Ureter (tissue), 1 donor: Measurements from ENCODE around the gene RNF8. TPM values are rescaled to one million over a fixed set of nuclear protein-coding genes. Genes with fewer than 3 reads are reported as not detected.
"Not testable (repeated sequence)": the region's sequence is repeated elsewhere in the genome, so short reads cannot be mapped to it uniquely, and the experiment has no call there.

ENCODE experiments used
- DNase-seq: peaks from one replicate; pipeline ENCODE4 v3.0.0-alpha.2; 2020; ENCODE audit warnings: low spot score
- total RNA-seq: library from RNA; stranded (reverse); gene quantifications from one replicate; pipeline ENCODE4 v1.2.4, GENCODE V29; 2023
- donor health status: DM: yes; HTN: yes; CAD: no.

The RNF8 gene
- total RNA-seq, 1 donor from 2014 or later = 15.2 TPM

DNA sequence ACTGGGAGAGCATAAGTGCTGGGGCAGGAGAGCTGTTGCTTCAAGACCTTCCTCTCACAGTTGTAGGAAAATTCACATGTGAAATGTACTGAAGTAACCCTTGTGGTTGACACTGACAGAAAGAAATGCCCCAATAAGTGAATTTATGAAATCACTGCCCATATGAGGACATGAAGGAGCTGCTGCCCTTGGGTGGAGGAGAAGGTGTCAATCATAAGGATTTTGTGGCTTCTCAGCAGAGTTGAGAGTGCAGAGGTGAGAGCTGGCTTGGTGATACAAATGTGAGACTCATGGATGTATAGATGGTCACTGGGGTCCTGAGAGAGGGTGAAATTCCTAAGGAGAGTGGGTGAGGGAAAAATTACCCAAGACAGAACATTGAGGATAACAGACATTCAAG is 45.3 kb downstream of the RNF8 start:
- DNase-seq = no peak

DNA sequence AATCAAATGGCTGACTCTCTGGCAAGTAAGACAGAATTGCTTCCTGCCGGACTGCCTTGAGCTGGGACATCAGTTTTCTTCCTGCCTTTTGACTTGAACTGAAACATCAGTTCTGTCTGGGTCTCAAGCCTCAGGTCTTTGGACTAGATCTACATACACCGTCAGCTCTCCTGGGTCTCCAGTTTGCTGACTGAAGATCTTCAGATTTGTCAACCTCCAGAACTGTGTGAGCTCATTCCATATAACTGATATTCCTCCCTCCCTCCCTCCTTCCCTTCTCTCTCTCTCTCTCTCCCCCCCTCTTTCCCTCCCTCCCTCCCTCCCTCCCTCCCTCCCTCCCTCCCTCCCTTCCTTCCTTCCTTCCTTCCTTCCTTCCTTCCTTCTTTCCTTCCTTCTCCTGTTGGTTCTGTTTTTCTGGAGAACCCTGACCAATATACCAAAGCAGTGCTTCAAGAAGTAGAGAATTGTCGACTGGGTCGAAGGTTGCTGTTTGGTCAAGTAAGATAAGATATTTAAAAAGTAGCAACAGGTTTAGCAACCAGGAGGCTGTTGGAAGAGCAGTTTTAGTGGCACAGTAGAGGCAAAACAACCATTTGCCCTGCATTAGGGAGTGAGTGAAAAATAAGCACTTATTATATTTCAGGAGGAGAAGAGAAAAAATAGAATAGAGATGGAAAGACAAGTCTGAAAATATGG is 46.2 kb downstream of the RNF8 start:
- no peak for DNase-seq

DNA sequence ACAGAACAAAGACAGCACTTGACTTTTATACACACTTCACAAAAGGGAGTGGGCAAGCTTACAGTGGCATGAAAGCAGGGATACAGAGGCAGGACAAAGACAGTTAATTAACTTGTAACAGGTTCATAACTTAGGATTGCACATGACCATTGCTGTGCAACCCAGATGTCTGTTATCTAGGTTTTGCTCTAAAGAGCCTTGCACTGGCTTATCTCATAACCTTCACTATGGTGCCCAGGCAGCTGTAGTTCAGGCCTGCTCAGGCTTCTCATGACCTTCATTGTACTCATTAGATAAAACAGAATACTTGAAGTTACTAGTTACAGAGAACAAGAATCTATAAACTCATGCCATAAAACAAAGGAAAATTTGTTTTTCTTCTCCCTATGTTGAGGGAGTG is 47.9 kb downstream of the RNF8 start:
- not testable (repeated sequence) for DNase-seq

DNA sequence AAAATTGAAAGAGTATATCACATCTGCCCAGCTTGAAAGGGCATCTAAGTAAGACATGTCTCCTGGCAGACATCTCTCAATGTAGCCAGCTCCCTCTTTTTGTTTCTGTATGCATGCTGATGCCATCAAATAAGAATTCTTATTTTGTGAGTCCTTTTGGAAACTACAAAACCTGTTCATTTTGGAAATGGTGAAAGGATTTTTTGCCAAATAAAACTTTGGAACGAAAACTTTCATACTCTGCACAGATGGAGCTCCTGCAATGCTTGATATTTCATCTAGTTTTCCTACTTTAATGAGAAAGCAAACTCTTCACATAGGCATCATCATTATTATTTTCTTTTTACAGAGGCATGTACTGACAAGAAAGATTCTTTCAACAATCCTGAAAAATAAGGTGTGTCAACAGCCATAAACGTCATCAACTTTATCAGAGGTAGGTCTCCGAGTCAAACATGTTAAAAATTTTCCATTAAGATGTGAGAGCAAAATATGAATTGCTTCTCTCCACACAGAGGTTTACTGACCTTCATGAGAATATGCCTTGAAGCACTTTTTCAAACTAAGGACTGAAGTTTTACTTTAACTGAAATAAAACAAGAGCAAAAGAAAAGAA is 53.1 kb downstream of the RNF8 start:
- no peak for DNase-seq

DNA sequence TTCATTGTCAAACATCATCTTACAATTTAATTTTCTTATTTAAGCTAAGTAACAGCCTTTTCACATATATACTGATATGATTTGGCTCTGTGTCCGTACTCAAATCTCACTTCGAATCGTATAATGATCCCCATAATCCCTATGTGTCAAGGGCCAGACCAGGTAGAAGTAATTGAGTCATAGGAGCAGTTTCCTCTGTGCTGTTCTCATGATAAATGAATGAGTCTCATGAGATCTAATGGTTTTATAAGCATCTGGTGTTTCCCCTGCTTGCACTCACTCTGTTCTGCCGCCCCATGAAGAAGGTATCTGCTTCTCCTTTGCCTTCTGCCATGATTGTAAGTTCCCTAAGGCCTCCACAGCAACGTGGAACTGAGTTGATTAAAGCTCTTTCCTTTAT is 54.2 kb downstream of the RNF8 start:
- no peak for DNase-seq

DNA sequence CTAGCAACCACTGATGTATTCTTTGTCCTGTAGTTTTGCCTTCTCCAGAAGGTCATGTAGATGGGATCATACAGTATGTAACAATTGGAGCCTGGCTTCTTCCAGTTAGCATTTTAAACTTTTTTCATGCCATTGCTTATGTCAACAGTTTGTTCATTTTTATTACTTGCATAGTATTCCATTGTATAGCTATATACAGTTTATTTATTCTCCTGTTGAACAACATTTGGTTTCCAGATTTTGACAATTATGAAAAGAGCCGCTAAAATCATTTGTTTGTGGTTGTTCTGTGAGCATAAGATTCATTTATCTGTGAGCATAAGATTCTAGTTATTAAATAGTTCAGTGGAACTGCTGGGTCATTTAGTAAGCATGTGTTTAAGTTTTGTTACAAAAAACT is 55.7 kb downstream of the RNF8 start:
- DNase-seq = no peak

DNA sequence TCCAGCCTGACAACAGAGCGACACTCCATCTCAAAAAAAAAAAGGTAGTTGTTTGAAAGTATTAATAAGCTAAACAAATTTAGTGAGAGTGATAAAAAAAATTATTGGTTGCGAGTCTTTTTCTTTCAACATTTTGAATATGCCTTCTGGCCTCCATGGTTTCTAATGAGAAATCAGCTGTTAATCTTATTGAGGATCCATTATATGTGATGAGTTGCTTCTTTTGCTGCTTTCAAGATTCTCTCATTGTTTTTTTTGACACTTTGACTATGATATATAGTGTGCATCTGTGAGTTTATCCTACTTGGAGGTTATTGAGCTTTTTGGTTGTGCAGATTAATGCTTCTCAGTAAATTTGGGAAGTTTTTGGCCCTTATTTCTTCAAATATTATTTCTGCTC is 63.6 kb downstream of the RNF8 start:
- DNase-seq = no peak

DNA sequence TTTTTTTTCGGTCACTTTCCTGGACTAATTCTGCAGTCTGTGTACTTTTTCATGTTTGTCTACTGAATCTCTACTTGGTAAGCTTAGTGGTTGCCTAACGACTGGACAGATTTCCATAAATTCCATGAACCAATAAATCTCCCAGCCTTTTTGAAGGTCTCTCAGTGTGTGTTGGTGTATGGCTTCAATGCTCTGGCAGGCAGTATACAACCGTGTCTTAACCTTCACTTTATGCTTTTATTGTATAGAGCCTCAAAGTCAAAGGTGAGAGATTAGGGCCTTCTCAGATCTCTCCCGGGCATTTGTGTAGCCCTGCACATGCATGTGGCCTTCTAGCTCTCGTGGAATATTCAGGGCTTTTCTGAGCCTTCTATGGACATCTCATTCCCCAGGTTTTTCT is 64.9 kb downstream of the RNF8 start:
- no peak for DNase-seq

DNA sequence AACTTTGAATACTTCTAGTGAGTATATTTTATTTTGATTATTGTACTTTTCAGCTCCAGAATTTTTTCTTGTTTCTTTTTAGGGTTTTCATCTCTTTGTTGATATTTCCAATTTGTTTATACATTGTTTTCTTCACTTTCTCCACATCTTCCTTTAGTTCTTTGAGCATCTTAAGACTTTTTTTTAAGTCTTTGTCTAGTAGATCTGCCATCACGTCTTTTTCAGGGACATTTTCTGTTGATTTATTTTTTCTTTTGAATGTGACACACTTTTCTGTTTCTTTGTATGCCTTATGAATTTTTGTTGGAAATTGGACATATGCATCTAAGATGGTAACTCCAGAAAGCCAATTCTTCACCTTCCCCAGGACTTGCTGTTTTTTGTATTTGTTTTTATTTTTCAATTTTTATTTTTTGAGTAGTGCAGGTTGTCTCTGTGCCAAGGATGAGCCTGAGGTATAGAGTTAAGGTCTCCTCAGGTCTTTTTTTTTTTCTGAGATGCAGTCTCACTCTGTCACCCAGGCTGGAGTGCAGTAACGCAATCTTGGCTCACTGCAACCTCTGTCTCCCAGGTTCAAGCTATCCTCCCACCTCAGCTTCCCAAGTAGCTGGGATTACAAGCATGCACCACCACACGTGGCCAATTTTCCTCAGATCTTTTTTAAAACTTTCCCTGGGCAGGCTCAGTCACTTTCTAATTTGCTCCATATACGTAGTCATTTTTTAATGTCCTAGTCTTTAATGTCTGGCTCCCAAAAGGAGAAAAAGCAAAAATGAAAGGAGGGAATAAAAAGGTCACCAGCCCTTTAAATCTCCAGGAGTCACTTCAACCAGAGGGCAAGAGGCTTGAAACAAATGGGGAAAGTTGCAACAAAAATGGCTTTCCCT is 72.5 kb downstream of the RNF8 start:
- DNase-seq = no peak

DNA sequence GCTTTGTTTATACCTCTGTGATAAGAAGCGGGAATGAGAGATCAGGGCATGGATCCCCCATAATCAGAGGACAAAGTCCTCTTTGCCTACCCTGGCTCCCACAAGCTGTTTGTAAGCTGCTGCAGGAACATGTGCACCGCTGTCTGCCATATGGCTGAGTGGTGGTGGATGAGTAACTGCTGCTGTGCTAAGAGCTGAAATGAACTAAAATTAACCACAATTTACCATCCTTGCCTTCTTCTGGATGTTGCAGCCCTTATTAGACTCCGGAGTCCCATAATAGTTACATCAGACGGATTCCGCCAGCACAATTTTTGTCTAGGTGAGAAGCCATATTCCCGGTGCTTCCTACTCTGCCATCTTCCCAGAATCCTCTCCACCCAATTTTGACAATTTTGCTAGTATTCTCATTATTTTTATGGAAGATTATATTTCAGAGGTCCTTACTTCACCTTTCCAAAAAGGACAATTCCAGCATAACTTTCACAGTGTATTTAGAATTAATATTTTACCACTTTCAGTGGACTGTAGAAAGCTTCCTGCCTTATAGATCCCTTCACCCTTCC is 73.2 kb downstream of the RNF8 start:
- DNase-seq = no peak

DNA sequence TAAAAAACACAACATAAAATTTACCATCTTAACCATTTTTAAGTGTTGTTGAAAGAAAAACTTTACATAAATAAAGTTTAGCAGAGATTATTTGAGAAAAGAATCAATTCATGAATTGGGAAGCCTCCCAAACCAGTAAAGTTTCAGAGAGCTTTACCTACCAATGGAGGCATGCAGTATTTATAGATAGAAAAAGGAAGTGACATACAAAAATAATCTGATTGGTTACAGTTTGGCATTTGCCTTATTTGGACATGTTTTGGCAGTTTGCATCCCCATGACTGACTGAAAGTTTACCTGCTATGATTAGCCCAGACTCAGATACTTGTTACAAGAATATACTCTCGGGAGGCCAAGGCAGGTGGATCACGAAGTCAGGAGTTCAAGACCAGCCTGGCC is 75.6 kb downstream of the RNF8 start:
- DNase-seq = no peak

DNA sequence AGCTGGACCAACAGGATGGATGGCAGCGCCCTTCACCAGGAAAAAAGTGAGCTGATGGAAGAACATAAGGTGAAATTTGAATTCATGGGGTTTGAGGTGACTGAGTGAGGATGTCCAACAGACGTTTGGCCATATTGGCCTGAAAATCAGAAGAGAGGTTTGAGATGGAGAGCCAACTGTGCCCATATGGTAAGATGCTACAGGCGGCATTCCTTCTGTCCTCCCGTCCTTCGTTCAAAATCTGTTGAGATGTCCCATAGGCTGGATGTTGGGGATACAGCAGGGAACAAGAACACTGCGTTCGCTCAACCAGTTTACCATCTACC is 78.8 kb downstream of the RNF8 start:
- DNase-seq = no peak

DNA sequence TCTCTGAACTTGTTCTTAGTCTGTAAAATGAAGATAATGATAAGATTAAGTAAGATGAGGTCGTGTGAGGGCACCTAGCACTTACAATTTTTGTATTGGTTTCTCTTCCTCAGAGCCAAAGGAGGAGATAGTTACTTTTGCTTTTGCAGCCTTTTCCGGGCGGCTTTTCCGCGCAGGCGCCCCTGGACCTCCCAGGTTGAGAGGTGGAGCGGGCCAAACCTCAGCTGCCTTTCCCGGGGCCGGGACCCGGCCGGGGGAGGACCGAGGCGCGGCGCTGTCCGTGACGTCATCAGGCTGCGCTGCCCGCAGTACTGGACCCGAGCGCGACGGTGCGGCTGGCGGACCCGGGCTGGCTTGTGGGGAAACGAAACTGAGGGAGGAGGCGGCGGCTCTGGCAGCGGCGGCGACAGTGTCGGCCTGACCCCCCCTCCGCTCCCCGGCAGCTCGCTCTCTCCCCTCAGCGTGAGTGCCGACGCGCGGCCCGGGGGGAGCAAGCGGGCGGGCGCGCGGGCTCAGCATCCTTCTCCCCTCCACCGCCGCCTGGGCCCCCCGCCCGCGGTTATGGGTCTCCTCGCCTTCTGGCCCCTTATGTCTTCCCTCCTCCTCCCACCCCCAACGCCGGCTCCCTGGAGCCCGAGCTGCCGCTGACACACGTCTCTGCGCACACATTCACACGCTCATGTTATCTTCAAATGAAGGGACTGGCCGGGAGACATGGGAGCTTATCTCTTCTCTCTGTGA is 79.3 kb downstream of the RNF8 start, which contains the start of gene CMTR1:
Gene CMTR1 (plus strand): TSS at position 306 of the 741 bp plus-strand sequence. CDS start 2,409 bp downstream, outside the sequence.
- DNase-seq = peak; percentile 94

DNA sequence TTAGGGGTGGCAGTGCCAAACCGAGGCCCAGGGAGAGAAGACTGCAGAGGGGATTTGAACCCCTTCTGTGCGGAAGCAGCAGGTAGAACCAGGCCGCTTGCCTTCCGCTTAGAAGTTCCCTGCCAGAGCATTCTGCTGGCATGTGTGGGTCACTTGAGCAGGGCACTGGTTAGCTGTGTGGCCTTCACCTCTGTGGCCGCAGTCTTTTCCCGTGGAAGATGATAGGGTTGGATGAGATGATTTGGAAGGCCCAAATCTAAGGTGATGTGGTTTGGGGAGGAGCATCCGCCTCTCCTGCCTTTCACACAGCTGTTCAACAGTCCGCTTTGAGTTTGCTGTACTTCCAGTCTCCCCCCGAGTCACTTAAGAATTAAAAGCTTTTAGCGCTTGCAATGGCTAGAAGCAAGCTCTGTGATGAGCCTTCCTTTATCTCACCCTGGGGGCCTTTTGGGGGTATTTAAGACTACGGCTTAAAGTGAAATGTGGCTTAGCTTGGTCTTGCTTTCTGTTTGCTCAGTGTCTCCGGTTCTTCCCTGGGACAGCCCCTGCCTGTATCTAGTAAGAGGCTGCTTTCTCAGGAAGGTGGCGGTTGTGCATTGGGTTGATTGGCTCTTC is 80.0 kb downstream of the RNF8 start:
- DNase-seq = peak; percentile 45

DNA sequence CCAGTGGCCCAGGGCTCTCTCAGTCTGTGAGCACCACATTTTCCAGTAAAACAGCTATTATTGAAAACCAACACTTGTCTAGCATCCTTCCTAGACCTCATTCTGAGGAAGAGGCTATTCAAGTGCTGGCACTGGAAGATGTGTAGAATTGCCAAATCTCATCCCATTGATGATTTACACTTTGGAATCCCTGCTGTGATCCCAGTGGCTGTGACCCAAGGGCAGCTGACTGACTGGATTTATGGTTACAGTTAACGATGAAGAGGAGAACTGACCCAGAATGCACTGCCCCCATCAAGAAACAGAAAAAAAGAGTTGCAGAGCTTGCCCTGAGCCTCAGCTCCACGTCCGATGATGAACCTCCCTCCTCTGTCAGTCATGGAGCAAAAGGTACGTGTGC is 81.6 kb downstream of the RNF8 start:
- DNase-seq = no peak

DNA sequence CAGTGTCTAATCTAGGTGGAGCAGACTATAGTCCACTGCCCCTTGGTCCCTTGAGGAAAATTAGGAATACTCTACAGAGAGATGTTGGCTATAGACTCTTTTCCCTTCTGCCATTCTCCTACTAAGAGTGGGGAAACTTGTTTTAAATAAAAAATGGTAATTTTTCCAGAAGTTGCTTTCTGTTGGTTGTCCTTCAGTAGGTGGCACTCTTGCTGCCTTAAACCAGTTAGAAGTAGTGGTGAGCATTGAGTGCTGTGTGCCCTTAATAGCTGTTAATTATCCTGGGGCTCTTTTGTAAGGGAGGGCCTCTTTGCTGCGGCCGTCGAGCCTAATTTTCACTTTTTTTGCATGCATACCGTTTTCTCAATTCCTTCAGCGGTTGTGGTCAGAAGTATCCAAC is 82.0 kb downstream of the RNF8 start:
- no peak for DNase-seq

DNA sequence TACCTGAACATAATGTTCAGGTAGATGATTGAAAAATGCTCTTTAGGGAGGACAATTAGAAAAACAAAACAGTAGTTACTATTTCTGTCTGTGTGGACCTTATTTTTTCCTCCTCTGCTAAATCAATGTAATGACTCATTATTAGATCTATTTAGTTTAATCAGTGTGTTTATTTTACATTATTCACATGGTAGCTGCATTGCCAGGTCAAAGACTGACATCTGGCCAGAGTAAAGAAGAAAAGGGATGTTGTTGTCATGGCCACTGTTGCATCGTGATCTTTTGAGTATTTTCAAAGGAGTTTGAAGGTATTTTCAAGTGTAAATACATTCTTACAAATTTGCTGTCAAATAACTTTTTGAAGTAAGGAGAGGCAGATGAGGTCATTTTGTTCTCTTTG is 85.1 kb downstream of the RNF8 start:
- DNase-seq = no peak

DNA sequence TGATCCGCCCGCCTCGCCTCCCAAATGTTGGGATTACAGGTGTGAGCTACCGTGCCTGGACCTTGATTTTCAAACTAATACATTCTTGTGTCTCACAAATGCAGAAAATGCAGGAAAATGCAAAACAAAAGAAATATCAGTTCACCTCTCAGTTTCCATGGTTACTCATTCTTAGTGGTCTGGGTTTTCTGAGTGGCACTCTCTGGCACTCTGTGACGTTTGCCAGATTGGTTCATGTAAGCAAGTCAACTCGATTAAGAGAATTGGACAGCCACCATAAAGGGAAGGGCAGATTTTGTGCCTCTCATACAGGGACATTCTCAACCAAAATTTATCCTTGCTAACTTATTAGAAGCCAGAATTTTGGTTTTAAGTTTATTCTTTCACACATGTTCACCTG is 87.9 kb downstream of the RNF8 start:
- no peak for DNase-seq

DNA sequence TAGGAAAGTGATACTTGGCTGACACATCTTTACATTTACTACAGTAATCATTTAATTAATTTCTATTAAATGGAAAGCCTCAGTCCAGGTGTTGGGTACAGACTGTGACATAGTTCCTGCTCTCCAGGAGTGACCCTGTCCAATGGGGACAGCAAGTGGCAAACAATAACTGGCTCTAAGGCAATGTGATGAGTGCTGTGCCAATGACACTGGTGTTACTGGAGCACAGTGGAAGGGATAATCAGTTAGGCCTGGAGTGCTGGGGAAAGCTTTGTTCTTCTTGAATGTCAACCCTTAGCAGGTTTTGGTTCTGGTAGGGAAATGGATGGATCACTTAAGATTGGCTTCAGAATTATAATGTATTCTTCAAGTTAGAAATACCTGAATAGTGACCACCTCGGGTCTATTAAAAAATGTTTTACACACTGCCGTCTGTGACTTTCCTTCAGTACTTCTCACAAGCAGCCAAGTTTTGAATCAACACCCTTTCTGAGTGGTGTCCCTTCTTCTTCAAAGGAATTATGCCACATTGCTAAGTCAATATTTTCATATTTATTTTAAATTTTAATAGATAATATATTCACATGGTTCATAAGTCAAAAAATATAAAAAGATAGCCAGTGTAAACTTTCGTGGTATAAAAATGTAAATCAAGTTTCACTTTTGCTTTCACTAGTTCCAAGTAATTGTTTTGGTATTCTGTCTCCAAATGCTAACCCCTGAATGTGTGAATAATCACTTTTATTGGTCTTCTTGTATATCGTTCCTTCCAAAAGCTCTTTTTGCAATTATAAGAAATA is 88.8 kb downstream of the RNF8 start:
- no peak for DNase-seq

DNA sequence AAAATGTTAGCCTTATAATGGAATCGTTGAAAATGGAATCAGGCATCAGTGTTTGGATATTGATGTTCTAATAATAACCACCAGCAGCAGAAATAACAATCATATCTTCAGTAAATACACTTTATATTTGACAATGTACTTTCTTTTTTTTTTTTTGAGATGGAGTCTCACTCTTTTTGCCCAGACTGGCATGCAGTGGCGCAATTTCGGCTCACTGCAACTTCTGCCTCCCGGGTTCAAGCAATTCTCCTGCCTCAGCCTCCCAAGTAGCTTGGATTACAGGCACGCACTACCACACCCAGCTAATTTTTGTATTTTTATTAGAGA is 89.4 kb downstream of the RNF8 start:
- DNase-seq = not testable (repeated sequence)
